Gastrocnemius medialis (tissue), 4 donors: Measurements from ENCODE around the gene RRP1. TPM values are rescaled to one million over a fixed set of nuclear protein-coding genes. Genes with fewer than 3 reads are reported as not detected.

Source experiments
- ATAC-seq, 2 donors: fragments of 150-250 bp; one replicate each; pipeline ENCODE4 v1.9.1; 2016
- DNase-seq, 2 donors: peaks; one replicate each; pipeline ENCODE4 v3.0.0-alpha.2; 2019
- H3K27ac ChIP-seq, 4 donors: fragments of 200-600 bp; sonication (generic); 1 replicate in 1 of 4; 2 replicates in 3 of 4; pipeline ENCODE4 v1.5.1; 2016 to 2018; ENCODE audit warnings: mild to moderate bottlenecking in 2 of 4, moderate library complexity in 1 of 4
- H3K27me3 ChIP-seq, 3 donors: fragments of 200-600 bp; sonication (generic) in 2 of 3; 1 replicate in 1 of 3; 2 replicates in 2 of 3; pipeline versions ENCODE4 v1.5.1 to v1.6.0; 2016 to 2019; ENCODE audit warnings: mild to moderate bottlenecking in 1 of 3, moderate library complexity in 1 of 3
- H3K36me3 ChIP-seq, 2 donors: fragments of 200-600 bp; sonication (generic) in 1 of 2; one replicate each; pipeline ENCODE4 v1.5.1; 2017 to 2018
- H3K4me1 ChIP-seq, 2 donors: fragments of 200-600 bp; sonication (generic) in 1 of 2; one replicate each; pipeline ENCODE4 v1.5.1; 2016 to 2017; ENCODE audit warnings: mild to moderate bottlenecking in 2 of 2
- H3K4me3 ChIP-seq, 4 donors: fragments of 200-600 bp; sonication (generic) in 3 of 4; 1 replicate in 1 of 4; 2 replicates in 3 of 4; pipeline ENCODE4 v1.5.1; 2016 to 2019; ENCODE audit warnings: mild to moderate bottlenecking in 2 of 4
- H3K9me3 ChIP-seq, 3 donors: fragments of 200-600 bp; sonication (generic) in 2 of 3; 1 replicate in 1 of 3; 2 replicates in 2 of 3; pipeline ENCODE4 v1.5.1; 2016 to 2019
- CTCF ChIP-seq, 5 experiments: fragments of 450-650 bp in 3 of 5; fragments of 200-600 bp in 2 of 5; sonication (generic) in 2 of 5; IDR thresholded peaks in 4 of 5; conservative IDR thresholded peaks in 1 of 5; 1 replicate in 4 of 5; 2 replicates in 1 of 5; pipeline ENCODE4 v1.5.1; 2016 to 2019; ENCODE audit warnings: antibody characterized with exemption in 5 of 5, mild to moderate bottlenecking in 3 of 5, moderate library complexity in 3 of 5
- POLR2A ChIP-seq, 2 donors: fragments of 450-650 bp; IDR thresholded peaks; one replicate each; pipeline ENCODE4 v1.6.1; 2017; ENCODE audit warnings: antibody characterized with exemption in 2 of 2, mild to moderate bottlenecking in 2 of 2, moderate library complexity in 2 of 2
- in situ Hi-C, 4 donors: fragments of 200-750 bp; cut with MboI; loops; one replicate each; pipeline versions ENCODE4 v1.15.0 to v1.8.0; 2017; ENCODE audit warnings: low sequenced_read_pairs in 4 of 4
- intact Hi-C: fragments of 100-400 bp; cut with DNase I; formaldehyde crosslinking; loops from one replicate; pipeline ENCODE4 v1.15.1; 2023; ENCODE audit warnings: low total_unique reads
- total RNA-seq, 4 donors: library from RNA; depleted of rRNA; stranded (reverse); fragments of >200 nt; gene quantifications; one replicate each; pipeline versions ENCODE4 v1.1.0 to v1.2.3, GENCODE V29; 2016

The RRP1 gene
- total RNA-seq, 4 donors from 2014 or later: 17.5 to 32.0 (median 25.1) TPM

GRCh38 chr21:43767984-43768867 lies 21.2 kb upstream of the RRP1 start:
- DNase-seq (no peak), ATAC-seq (no peak)
- Histone ChIP-seq H3K36me3 (peaks cover 0 to 7% of the 10 kb centered on the region in 2 donors), H3K27ac (no peak overlapping the region), H3K4me3 (no peak overlapping the region), H3K4me1 (no peaks in the 10 kb centered on the region), H3K27me3 (no peaks in the 10 kb centered on the region), H3K9me3 (no peaks in the 10 kb centered on the region)
- in situ Hi-C loops: no loop called here
- intact Hi-C loops: no loop called here
- TF ChIP-seq POLR2A (IDR thresholded peaks at IDR 0.05): no peak
- TF ChIP-seq CTCF (IDR thresholded peaks at IDR 0.05 in 4 of 5, conservative IDR thresholded peaks at IDR 0.05 in 1 of 5): no peak

- ATAC-seq: no peak
- Histone ChIP-seq H3K9me3 (no peaks in the 10 kb centered on the region), H3K27me3 (no peaks in the 10 kb centered on the region), H3K36me3 (peaks cover 0 to 13% of the 10 kb centered on the region in 2 donors), H3K4me3 (no peak overlapping the region), H3K27ac (no peak overlapping the region), H3K4me1 (peaks cover 0 to 1% of the 10 kb centered on the region in 2 donors)
- no peak for DNase-seq
- in situ Hi-C loops: no loop called here
- TF ChIP-seq CTCF (IDR thresholded peaks at IDR 0.05 in 4 of 5, conservative IDR thresholded peaks at IDR 0.05 in 1 of 5): no peak
- intact Hi-C loops: no loop called here
Observed at GRCh38 chr21:43768868-43769167, 20.6 kb upstream of the RRP1 start.

GRCh38 chr21:43769325-43769958 lies 19.9 kb upstream of the RRP1 start:
- peaks cover 0 to 19% of the 10 kb centered on the region in 2 donors for H3K36me3 ChIP-seq
- intact Hi-C loops (no loop called here), in situ Hi-C loops (no loop called here)
- H3K9me3 ChIP-seq: no peaks in the 10 kb centered on the region
- no peak overlapping the region for H3K27ac ChIP-seq
- TF ChIP-seq POLR2A (IDR thresholded peaks at IDR 0.05) (no peak), CTCF (IDR thresholded peaks at IDR 0.05 in 4 of 5, conservative IDR thresholded peaks at IDR 0.05 in 1 of 5) (no peak)
- no peak overlapping the region for H3K4me3 ChIP-seq
- H3K27me3 ChIP-seq: no peaks in the 10 kb centered on the region
- H3K4me1 ChIP-seq: peaks cover 2 to 4% of the 10 kb centered on the region in 2 donors
- ATAC-seq (no peak), DNase-seq (no peak)

- Histone ChIP-seq H3K36me3 (peaks cover 0 to 24% of the 10 kb centered on the region in 2 donors), H3K4me3 (no peak overlapping the region), H3K4me1 (peaks cover 9 to 11% of the 10 kb centered on the region in 2 donors), H3K27ac (no peak overlapping the region), H3K9me3 (no peaks in the 10 kb centered on the region), H3K27me3 (no peaks in the 10 kb centered on the region)
- in situ Hi-C loops: loop anchor here in 1 of 4 donors (10.0 kb wide), 1 partner anchor 45 kb away; no protein-coding TSS in a partner anchor
- no peak for ATAC-seq
- TF ChIP-seq CTCF (IDR thresholded peaks at IDR 0.05 in 4 of 5, conservative IDR thresholded peaks at IDR 0.05 in 1 of 5) (no peak), POLR2A (IDR thresholded peaks at IDR 0.05) (no peak)
- DNase-seq: no peak
- intact Hi-C loops: no loop called here
Observed at GRCh38 chr21:43770066-43770655, 19.2 kb upstream of the RRP1 start.
